HepG2 (cell line): ENCODE data around the gene SRCIN1. TPM values are rescaled to one million over a fixed set of nuclear protein-coding genes. Genes with fewer than 3 reads are reported as not detected.
A peak's percentile ranks its signal among the peaks of the same experiment; 100 is the strongest.

Source experiments
- CENPX ChIP-seq: sonication (generic); formaldehyde crosslinking; IDR thresholded peaks from 2 replicates; pipeline ENCODE4 v1.9.0; 2021; ENCODE audit warnings: mild to moderate bottlenecking, missing genetic modification reagents, moderate library complexity
- FLYWCH1 ChIP-seq: sonication (generic); formaldehyde crosslinking; IDR thresholded peaks from 2 replicates; pipeline ENCODE4 v1.8.1; 2023; ENCODE audit warnings: mild to moderate bottlenecking, missing genetic modification reagents
- GPN1 ChIP-seq: sonication (generic); formaldehyde crosslinking; IDR thresholded peaks from 2 replicates; pipeline ENCODE4 v1.5.1; 2020; ENCODE audit warnings: missing genetic modification reagents, borderline replicate concordance
- HDAC6 ChIP-seq: fragments of 200-600 bp; sonication (generic); IDR thresholded peaks from 2 replicates; pipeline ENCODE4 v1.7.0; 2017; ENCODE audit warnings: mild to moderate bottlenecking, antibody characterized with exemption, low read length, low read depth
- KDM2A ChIP-seq: sonication (generic); formaldehyde crosslinking; IDR thresholded peaks from 2 replicates; pipeline ENCODE4 v1.4.0; 2020; ENCODE audit warnings: low read depth, missing genetic modification reagents, borderline replicate concordance
- KMT2A ChIP-seq: sonication (generic); formaldehyde crosslinking; IDR thresholded peaks from 2 replicates; pipeline ENCODE4 v1.4.0; 2020; ENCODE audit warnings: missing genetic modification reagents
- MTA1 ChIP-seq: sonication (generic); formaldehyde crosslinking; IDR thresholded peaks from 2 replicates; pipeline ENCODE4 v1.4.0; 2020; ENCODE audit warnings: missing genetic modification reagents, mild to moderate bottlenecking, borderline replicate concordance
- RXRB ChIP-seq: IDR thresholded peaks from 2 replicates; pipeline ENCODE4 v1.6.1; 2016; ENCODE audit warnings: borderline replicate concordance, missing genetic modification reagents, missing compliant biosample characterization
- ZFP36L2 ChIP-seq: sonication (generic); formaldehyde crosslinking; IDR thresholded peaks from 2 replicates; pipeline ENCODE4 v1.4.0; 2020; ENCODE audit warnings: missing genetic modification reagents
- ZNF549 ChIP-seq: sonication (generic); formaldehyde crosslinking; IDR thresholded peaks from 2 replicates; pipeline ENCODE4 v1.5.0; 2020; ENCODE audit warnings: missing genetic modification reagents
- polyA plus RNA-seq, 8 experiments: library from polyadenylated mRNA; depleted of rRNA in 3 of 8; stranded (reverse) in 7 of 8; unstranded in 1 of 8; fragments of >200 nt; fragmentation: Illumina TruSeq in 4 of 8; extraction: Trizol in 4 of 8; gene quantifications; 2 replicates each; pipeline versions ENCODE4 v1.2.1 to v1.2.3, GENCODE V29; 2011 to 2016; ENCODE audit warnings: low read depth in 4 of 8, missing spikeins in 1 of 8, mixed read lengths in 1 of 8; ENCODE audit not compliant: insufficient read depth in 1 of 8
- total RNA-seq, 5 experiments: library from RNA; depleted of rRNA; stranded (reverse); fragments of >200 nt; fragmentation: Illumina TruSeq; extraction: Trizol; gene quantifications; 2 replicates each; pipeline ENCODE4 v1.2.3, GENCODE V29; 2016; ENCODE audit warnings: low read depth in 1 of 5
- TF ChIP-seq, protein P1 (sequence below): sonication (generic); formaldehyde crosslinking; conservative IDR thresholded peaks from 2 replicates; pipeline ENCODE4 v1.4.0; 2020; ENCODE audit warnings: missing genetic modification reagents
- TF ChIP-seq, protein P2 (sequence below): sonication (generic); formaldehyde crosslinking; IDR thresholded peaks from 2 replicates; pipeline ENCODE4 v1.8.1; 2023; ENCODE audit warnings: missing genetic modification reagents, mild to moderate bottlenecking, borderline replicate concordance
- TF ChIP-seq, protein P3 (sequence below): IDR thresholded peaks from 2 replicates; pipeline ENCODE4 v1.6.1; 2012; ENCODE audit warnings: inconsistent platforms
- TF ChIP-seq, protein P4 (sequence below), 2 experiments: fragments of 450-650 bp in 1 of 2; sonication (generic) in 1 of 2; formaldehyde crosslinking in 1 of 2; IDR thresholded peaks; 2 replicates each; pipeline versions ENCODE4 v1.6.1 to v1.8.0; 2016 to 2022; ENCODE audit warnings: antibody characterized with exemption in 1 of 2, mild to moderate bottlenecking in 1 of 2, missing genetic modification reagents in 1 of 2
- TF ChIP-seq, protein P5 (sequence below): sonication (generic); formaldehyde crosslinking; IDR thresholded peaks from 2 replicates; pipeline ENCODE4 v1.4.0; 2020; ENCODE audit warnings: missing genetic modification reagents, borderline replicate concordance

The SRCIN1 gene
- total and polyA plus RNA-seq, 2 of the 13 experiments (the other 11 are each of a cell fraction or from before 2014, with no cell fraction given): 1.2 to 9.6 TPM

DNA sequence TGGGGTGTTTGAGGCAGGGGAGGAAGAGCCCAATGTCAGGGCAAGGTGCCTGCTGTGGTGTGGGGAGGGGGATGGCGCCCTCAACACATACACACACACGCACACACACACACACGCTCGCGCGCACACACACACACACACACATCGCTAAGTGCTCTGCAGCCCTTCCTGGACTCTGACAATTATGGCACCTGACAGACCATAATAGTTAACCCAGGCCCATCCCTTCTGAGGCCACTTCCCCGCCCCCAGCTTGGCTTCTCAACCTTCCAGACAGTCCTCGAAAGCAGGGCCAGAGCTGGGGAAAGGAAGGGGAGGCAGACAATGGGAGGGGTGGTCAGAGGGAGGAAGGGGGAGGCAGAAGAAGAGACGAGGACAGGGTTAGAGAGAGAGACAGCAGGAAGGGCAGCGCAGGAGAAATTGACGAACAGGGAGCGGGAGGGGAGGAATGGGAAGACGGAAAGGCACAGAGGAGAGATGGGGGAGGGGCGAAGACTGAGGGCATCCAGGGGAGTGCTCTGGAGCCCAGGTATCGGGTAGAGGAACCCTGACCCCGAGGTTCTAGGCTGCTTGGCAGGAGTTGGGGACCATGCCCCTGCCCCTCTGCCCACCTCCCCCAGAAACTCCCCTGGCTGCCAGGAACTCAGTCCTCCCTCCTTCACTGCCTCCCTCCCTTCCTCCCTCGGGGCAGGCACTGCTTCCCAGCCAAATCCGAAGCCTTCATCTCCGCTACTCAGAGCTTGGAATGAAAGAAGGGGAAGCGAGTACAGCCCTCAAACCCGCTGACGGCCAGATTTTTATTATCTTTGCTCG, 4.0 kb downstream of the SRCIN1 start (continued):
- TF ChIP-seq, protein P1, sequence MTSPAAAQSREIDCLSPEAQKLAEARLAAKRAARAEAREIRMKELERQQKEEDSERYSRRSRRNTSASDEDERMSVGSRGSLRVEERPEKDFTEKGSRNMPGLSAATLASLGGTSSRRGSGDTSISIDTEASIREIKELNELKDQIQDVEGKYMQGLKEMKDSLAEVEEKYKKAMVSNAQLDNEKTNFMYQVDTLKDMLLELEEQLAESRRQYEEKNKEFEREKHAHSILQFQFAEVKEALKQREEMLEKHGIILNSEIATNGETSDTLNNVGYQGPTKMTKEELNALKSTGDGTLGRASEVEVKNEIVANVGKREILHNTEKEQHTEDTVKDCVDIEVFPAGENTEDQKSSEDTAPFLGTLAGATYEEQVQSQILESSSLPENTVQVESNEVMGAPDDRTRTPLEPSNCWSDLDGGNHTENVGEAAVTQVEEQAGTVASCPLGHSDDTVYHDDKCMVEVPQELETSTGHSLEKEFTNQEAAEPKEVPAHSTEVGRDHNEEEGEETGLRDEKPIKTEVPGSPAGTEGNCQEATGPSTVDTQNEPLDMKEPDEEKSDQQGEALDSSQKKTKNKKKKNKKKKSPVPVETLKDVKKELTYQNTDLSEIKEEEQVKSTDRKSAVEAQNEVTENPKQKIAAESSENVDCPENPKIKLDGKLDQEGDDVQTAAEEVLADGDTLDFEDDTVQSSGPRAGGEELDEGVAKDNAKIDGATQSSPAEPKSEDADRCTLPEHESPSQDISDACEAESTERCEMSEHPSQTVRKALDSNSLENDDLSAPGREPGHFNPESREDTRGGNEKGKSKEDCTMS: no peak
- TF ChIP-seq ZNF549 (CRISPR knock-in tag) (no peak), KMT2A (CRISPR knock-in tag) (no peak), KDM2A (CRISPR knock-in tag) (peak; percentile 50; the same call in 1 of the 2 replicates), MTA1 (CRISPR knock-in tag) (no peak), CENPX (no peak), GPN1 (CRISPR knock-in tag) (no peak), HDAC6 (no peak), FLYWCH1 (no peak), RXRB (CRISPR knock-in tag) (peak; percentile 23; the same call in 1 of the 2 replicates), ZFP36L2 (CRISPR knock-in tag) (no peak)
- TF ChIP-seq, protein P2, sequence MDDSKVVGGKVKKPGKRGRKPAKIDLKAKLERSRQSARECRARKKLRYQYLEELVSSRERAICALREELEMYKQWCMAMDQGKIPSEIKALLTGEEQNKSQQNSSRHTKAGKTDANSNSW (CRISPR knock-in tag): no peak
- TF ChIP-seq, protein P3, sequence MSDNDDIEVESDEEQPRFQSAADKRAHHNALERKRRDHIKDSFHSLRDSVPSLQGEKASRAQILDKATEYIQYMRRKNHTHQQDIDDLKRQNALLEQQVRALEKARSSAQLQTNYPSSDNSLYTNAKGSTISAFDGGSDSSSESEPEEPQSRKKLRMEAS: 0 out of 2 replicates have a peak, but pooled peaks have one; percentile 35
- TF ChIP-seq, protein P4, sequence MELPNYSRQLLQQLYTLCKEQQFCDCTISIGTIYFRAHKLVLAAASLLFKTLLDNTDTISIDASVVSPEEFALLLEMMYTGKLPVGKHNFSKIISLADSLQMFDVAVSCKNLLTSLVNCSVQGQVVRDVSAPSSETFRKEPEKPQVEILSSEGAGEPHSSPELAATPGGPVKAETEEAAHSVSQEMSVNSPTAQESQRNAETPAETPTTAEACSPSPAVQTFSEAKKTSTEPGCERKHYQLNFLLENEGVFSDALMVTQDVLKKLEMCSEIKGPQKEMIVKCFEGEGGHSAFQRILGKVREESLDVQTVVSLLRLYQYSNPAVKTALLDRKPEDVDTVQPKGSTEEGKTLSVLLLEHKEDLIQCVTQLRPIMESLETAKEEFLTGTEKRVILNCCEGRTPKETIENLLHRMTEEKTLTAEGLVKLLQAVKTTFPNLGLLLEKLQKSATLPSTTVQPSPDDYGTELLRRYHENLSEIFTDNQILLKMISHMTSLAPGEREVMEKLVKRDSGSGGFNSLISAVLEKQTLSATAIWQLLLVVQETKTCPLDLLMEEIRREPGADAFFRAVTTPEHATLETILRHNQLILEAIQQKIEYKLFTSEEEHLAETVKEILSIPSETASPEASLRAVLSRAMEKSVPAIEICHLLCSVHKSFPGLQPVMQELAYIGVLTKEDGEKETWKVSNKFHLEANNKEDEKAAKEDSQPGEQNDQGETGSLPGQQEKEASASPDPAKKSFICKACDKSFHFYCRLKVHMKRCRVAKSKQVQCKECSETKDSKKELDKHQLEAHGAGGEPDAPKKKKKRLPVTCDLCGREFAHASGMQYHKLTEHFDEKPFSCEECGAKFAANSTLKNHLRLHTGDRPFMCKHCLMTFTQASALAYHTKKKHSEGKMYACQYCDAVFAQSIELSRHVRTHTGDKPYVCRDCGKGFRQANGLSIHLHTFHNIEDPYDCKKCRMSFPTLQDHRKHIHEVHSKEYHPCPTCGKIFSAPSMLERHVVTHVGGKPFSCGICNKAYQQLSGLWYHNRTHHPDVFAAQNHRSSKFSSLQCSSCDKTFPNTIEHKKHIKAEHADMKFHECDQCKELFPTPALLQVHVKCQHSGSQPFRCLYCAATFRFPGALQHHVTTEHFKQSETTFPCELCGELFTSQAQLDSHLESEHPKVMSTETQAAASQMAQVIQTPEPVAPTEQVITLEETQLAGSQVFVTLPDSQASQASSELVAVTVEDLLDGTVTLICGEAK (IDR thresholded peaks at IDR 0.05): no peak
- TF ChIP-seq, protein P4 (CRISPR knock-in tag; IDR thresholded peaks at IDR 0.05): peak; percentile 64
- TF ChIP-seq, protein P5, sequence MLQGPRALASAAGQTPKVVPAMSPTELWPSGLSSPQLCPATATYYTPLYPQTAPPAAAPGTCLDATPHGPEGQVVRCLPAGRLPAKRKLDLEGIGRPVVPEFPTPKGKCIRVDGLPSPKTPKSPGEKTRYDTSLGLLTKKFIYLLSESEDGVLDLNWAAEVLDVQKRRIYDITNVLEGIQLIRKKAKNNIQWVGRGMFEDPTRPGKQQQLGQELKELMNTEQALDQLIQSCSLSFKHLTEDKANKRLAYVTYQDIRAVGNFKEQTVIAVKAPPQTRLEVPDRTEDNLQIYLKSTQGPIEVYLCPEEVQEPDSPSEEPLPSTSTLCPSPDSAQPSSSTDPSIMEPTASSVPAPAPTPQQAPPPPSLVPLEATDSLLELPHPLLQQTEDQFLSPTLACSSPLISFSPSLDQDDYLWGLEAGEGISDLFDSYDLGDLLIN (CRISPR knock-in tag): no peak
